NCI-H1930 (cell line): ENCODE measurements around the gene RBM33.

Source experiments
- DNase-seq, 2 experiments: peaks; one replicate each; lab custom pipeline; 2025; lab: John Stamatoyannopoulos, UW

Gene RBM33

GRCh38 chr7:155727616-155728015, 83.2 kb downstream of the RBM33 start:
- DNase-seq, result no peak

DNA sequence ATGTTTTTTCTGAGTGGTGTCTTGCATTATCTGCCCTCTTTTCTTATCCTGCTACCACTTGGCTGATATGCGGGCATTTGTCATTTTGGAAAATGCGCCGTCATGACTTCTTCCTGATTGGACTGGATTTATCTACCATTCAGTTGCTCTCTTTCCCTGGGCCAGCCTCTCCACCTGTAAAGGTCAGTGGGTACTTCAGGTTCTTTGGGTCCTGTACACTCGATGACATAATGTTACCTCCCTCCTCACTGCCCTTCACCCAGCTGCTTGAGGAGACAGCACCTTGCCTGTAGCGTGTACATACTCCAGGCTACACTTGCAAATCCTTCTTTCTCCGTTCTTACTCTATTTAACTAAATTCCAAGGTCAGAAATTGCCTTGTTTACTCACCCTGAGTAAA, 83.7 kb downstream of the RBM33 start:
- no peak for DNase-seq

DNA sequence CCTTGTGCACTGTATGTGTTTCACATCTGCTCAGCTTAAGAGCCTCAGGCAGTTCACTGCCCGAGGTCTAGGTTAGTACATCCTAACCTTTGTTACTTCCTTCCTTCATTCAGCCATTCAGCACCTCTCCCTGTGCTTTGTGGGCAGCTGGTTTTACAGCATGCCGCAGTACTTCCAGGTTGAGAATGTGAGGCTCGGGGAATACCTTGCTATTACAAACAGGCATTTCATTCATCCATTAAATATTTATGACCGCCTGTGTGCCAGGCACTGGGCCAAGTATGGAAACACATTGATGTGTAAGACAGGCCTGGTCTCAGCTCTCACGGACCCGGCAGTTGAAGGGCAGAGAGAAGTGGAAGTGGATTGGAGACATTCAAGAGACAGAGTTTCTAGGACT, 85.4 kb downstream of the RBM33 start:
- no peak for DNase-seq

DNA sequence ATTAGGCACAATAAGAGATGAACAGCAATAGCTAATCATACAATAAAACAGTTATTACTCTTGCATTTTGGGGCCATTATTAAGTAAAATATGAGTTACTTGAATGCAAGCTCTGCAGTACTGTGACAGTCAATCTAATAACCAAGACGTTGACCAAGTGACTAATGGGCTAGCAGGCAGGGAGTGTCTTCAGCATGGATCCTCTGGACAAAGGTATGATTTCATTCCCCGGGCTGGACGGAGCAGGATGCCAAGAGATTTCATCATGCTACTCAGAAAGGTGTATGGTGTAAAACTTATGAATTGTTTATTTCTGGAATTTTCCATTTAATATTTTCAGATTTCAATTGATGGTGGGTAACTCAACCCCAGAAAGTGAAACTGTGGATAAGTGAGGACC, 86.9 kb downstream of the RBM33 start:
- DNase-seq, result no peak

DNA sequence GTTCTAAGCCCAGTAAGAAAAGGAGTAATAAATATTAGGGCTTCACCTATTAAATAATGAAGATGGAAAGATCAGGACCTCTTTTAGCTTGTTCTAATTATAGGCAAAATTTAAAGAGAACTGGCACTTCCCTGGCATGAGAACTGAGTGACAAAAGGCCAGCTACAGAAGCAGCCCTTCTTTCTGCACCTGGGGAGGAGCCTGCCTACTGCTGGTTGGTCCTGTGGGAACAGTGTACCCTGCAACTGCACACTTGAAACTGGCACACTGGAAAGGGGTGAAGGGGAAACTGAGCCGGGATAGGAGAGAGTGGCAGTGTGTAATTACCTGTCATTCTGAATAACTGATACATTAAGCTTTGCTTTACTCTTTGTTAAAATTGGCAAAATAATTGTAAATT, 87.4 kb downstream of the RBM33 start:
- DNase-seq, result no peak

DNA sequence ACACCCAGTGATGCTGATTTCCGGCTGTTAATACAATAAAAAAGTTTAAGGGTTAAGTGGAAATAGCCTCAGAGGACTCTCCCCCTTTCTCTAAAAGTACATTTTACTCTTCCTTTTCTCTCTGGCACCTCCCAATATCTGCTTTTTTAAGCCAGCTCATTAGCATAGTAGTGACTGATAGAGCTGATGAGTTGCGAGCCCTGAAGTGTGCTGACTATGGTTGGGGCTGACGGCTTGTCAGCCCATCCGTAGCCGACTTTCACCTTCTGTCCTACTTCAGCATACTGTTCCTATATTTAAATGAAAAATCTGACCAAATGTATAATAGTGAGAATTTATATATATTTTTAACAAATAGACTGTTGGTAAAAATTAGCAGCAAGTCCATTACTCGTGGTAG, 87.8 kb downstream of the RBM33 start:
- no peak for DNase-seq

GRCh38 chr7:155733582-155734444, 89.4 kb downstream of the RBM33 start:
- no peak for DNase-seq

DNA sequence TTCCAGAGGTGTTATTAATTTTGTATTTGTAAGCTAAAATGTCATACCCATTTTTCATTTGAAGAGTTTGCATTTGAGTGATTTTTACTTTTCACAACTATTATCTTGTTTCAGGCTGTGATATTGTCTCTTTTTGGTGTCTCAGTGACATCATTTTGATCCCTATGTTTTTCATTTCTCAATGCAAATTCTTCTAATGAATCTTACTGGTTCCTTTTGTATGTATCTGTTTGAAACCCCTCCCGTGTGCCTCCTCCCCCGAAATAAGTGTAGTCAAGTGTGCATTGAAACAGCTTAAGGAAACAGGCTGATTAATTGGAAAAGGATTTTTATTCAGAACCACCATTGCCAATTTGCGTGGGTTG, 90.0 kb downstream of the RBM33 start:
- DNase-seq, result no peak

GRCh38 chr7:155735442-155736115, 91.1 kb downstream of the RBM33 start:
- DNase-seq, result no peak

GRCh38 chr7:155737590-155737989, 93.1 kb downstream of the RBM33 start:
- no peak for DNase-seq

DNA sequence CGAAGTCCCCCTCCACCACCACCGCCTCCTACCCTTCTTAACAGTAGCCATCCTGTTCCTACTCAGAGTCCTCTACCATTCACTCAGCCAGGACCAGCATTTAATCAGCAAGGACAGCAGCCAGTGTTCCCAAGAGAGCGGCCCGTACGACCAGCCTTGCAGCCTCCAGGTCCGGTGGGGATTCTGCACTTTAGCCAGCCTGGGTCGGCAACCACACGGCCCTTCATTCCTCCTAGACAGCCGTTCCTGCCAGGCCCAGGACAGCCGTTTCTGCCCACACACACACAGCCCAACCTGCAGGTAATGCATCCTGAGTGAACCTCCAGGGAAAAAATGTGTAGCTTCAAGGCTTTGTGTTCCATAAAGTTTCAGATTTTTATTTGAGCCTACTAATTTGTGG, 93.6 kb downstream of the RBM33 start:
- no peak for DNase-seq

DNA sequence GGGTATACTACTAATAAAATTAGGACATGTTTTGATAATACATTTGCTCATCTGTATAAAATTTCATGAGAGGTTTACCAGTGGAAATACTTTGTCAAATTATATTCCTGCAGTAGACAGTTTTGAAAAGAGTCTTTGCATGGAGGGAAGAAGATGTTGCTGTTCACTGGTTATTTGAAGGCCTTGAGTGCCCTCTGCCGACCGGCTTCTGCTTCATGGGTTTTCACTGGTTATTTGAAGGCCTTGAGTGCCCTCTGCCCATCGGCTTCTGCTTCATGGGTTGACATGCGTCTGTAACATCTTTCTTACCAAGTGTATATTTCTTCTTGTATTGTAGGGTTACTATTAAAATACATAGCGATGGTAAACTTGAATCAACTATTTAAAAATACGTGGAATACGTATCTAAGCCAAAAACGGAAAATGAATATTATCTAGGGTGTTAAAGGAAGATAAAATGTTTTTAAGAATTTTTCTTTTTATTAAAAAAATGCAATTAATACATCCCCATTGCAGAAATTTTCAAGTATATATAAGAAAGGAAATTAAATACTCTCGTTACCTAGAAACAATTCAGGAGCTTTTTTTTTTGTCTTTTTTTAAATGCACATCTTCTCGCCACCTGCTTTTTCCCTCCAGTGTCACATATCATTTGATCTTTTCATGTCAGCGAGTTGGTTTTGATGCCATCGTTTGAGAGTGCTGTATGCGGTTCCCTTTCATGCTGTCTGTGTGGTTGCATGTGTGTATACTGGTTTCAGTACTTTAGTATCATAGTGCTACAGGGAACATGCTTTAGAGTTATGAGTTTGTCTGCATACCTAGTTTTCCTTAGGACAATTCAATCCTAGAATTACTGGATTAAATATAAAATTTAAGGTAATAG, 94.4 kb downstream of the RBM33 start:
- no peak for DNase-seq

DNA sequence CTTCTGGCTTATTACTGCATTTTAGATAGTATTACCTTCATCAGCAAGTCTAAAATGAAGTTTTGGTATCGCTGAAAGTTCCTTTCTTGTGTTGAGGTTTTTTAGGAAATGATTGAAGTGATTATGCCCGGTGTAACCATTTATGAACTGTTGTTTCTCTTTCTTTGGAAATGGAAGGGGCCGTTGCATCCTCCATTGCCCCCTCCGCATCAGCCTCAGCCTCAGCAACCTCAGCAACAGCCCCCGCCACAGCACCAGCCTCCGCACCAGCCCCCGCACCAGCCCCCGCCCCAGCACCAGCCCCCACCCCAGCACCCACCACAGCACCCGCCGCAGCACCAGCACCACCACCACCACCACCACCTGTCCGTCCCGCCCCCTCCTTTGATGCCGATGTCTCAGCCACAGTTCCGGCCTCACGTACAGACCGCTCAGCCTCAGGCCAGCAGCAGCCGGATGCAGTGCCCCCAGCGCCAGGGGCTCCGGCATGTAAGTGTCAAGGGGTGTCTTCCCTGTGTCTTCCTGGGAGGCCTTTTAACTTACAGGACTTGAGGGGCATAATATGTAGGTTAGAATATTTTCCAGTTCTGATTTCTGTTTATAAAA, 95.2 kb downstream of the RBM33 start:
- no peak for DNase-seq

DNA sequence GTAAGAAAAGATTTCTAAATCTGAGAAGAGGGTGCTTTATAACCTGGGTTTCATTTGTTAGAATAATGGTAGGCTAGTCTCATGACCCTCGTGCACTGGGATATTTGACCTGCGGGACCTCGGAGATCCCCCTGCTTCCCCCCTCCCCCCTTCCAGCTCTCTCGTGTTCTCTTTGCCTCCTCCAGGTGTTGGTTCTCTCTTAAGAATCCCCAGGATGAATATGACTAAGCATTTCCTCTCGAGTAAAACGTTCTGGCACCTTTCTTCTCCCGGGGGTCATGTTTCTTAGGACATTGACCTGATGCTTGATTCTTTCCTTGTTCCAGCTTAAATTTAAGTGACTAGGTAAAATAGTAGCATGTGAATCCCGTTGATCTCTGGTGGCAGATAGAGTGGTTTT, 96.6 kb downstream of the RBM33 start:
- DNase-seq, result no peak

DNA sequence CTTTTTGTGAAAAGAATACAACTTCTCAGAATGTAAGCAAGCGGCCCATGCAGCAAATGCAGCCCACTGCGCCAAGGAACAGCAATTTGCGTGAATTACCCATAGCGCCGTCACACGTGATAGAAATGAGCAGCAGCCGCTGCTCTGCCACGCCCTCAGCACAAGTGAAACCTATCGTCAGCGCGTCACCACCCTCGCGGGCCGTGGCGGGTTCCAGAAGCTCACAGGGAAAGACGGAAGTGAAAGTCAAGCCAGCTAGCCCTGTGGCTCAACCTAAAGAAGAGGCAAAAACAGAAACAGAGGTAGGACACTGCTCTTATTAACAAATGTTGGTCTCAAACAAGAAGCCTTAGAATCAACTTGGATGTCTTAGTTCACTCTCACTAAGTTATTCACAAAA, 97.3 kb downstream of the RBM33 start:
- DNase-seq, result no peak

GRCh38 chr7:155743177-155743576, 98.7 kb downstream of the RBM33 start:
- no peak for DNase-seq

- DNase-seq, result no peak
Observed at GRCh38 chr7:155744971-155745683, 100.7 kb downstream of the RBM33 start.

DNA sequence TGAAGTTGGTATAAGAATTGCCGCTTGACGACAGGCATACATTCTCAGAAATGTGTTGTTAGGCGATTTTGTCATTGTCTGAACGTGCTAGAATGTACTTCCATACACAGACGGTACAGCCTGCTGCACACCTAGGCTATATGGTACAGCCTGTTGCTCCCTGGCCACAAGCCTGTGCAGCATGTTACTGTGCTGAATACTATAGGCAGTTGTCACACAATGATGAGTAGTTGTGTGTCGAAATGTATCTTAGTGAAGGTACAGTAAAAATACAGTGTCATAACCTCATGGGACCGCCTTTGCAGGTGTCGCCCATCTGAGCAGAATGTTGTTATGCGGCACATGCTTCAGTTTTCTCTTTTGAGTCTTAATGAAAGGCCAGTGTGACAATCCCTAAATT, 101.3 kb downstream of the RBM33 start:
- no peak for DNase-seq

GRCh38 chr7:155746188-155746587, 101.7 kb downstream of the RBM33 start:
- DNase-seq, result no peak

DNA sequence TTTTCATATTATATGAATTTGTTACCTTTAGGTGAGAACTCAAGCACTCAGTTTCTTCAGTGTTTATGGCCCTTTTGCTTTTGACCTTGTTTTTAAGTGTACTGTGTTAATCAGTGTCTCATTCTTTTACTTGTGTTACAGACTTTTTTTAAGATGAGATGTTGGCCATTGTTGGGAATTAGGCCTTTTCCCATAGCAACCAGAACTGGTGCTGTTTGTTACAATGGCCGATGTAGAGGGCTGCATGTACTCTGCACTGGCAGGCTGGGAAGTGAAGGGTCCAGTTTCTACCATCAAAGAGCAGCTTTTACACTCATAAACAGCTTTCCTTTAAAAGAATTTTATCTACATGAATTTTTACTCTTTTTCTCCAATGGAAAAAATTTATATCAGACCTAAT, 102.7 kb downstream of the RBM33 start:
- DNase-seq, result no peak

DNA sequence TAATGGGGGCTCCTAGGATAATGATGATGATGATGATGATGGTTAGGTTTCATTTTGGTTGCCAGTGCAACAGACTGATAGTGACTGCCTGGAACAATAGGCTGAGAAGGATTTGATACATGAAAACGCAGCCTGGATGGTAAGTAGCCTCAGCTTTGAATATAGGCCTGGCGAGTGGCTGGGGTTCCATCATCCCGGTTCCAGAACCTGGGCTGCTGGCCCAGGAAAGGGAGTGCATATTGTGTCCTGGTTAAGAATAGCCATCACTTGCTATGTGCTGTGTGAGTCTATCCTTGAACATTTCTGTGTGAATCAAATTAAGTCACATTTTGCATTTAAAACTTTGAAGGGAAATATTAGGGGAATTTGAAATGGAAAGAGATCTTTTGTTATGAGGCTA, 105.1 kb downstream of the RBM33 start:
- DNase-seq, result no peak
